Upper lobe of left lung (tissue), 6 donors: ENCODE results near the gene KIRREL3. TPM values are rescaled to one million over a fixed set of nuclear protein-coding genes. Genes with fewer than 3 reads are reported as not detected.

Experiments used
- ATAC-seq, 2 donors: fragments of 200-7000 bp; cut with Tn5 transposase; one replicate each; pipeline ENCODE4 v1.9.1; 2022; ENCODE audit warnings: mild to moderate bottlenecking in 2 of 2, moderate library complexity in 2 of 2; ENCODE audit not compliant: low FRiP score in 2 of 2
- DNase-seq, 2 donors: peaks; one replicate each; pipeline ENCODE4 v3.0.0-alpha.2; 2019 to 2020
- H3K27ac ChIP-seq, 4 donors: fragments of 200-600 bp; sonication (generic); one replicate each; pipeline ENCODE4 v1.5.1; 2016 to 2019
- H3K27me3 ChIP-seq, 4 donors: fragments of 200-600 bp; sonication (generic); one replicate each; pipeline ENCODE4 v1.5.1; 2017 to 2019
- H3K36me3 ChIP-seq, 4 donors: fragments of 200-600 bp; sonication (generic); one replicate each; pipeline ENCODE4 v1.5.1; 2016 to 2019
- H3K4me1 ChIP-seq, 4 donors: fragments of 200-600 bp; sonication (generic); one replicate each; pipeline ENCODE4 v1.5.1; 2018 to 2019
- H3K4me3 ChIP-seq, 4 donors: fragments of 200-600 bp; sonication (generic); one replicate each; pipeline ENCODE4 v1.5.1; 2017 to 2019; ENCODE audit warnings: mild to moderate bottlenecking in 2 of 4, moderate library complexity in 1 of 4
- H3K9me3 ChIP-seq, 4 donors: fragments of 200-600 bp; sonication (generic); one replicate each; pipeline ENCODE4 v1.5.1; 2018 to 2019
- CTCF ChIP-seq, 6 experiments: fragments of 450-650 bp in 4 of 6; fragments of 200-600 bp in 2 of 6; sonication (generic) in 2 of 6; IDR thresholded peaks; one replicate each; pipeline ENCODE4 v1.5.1; 2016 to 2019; ENCODE audit warnings: antibody characterized with exemption in 6 of 6
- EP300 ChIP-seq, 4 donors: sonication (generic); formaldehyde crosslinking; IDR thresholded peaks; one replicate each; pipeline ENCODE4 v1.5.1; 2017; ENCODE audit warnings: antibody characterized with exemption in 4 of 4, control low read depth in 2 of 4
- POLR2A ChIP-seq, 4 donors: fragments of 450-650 bp; IDR thresholded peaks; one replicate each; pipeline ENCODE4 v1.5.1; 2016 to 2017; ENCODE audit warnings: antibody characterized with exemption in 4 of 4, mild to moderate bottlenecking in 2 of 4
- POLR2AphosphoS5 ChIP-seq, 2 donors: sonication (generic); formaldehyde crosslinking; IDR thresholded peaks; one replicate each; pipeline ENCODE4 v1.5.1; 2017; ENCODE audit warnings: antibody characterized with exemption in 2 of 2
- WGBS, 2 donors: methylation state at CpG; one replicate each; pipeline ENCODE4 v1.1.5; 2017 to 2018; 5-methylcytosine and 5-hydroxymethylcytosine counted together
- total RNA-seq, 6 donors: library from RNA; depleted of rRNA in 4 of 6; stranded (reverse); fragments of >200 nt in 4 of 6; gene quantifications; one replicate each; pipeline versions ENCODE4 v1.1.0 to v1.2.1, GENCODE V29; 2016 to 2021
- donor health status: DM: no; HTN: no; CAD: no; lungs with moderate emphysema.
- donor health status: DM: no; HTN: yes; CAD: no; lungs with severe emphysema.

KIRREL3 gene
- total RNA-seq, 6 donors from 2014 or later: 0.22 to 0.24 TPM; not detected in 4

- DNase-seq: no peak
- TF ChIP-seq POLR2AphosphoS5 (IDR thresholded peaks at IDR 0.05) (no peak), POLR2A (IDR thresholded peaks at IDR 0.05) (no peak), EP300 (IDR thresholded peaks at IDR 0.05) (no peak), CTCF (IDR thresholded peaks at IDR 0.05) (no peak)
- ATAC-seq: no peak
- H3K9me3 ChIP-seq: no peaks in the 10 kb centered on the region
- H3K4me1 ChIP-seq: peaks cover 5 to 23% (median 15%) of the 10 kb centered on the region in 4 donors
- H3K4me3 ChIP-seq: no peak overlapping the region
- no peaks in the 10 kb centered on the region for H3K36me3 ChIP-seq
- no peak overlapping the region for H3K27ac ChIP-seq
- 54 to 59% methylated on average over 5 to 10 of the region's 11 CpGs for WGBS, 2 donors
- no peaks in the 10 kb centered on the region for H3K27me3 ChIP-seq
Measured at GRCh38 chr11:126423743-126424142, 576.8 kb downstream of the KIRREL3 start.

DNA sequence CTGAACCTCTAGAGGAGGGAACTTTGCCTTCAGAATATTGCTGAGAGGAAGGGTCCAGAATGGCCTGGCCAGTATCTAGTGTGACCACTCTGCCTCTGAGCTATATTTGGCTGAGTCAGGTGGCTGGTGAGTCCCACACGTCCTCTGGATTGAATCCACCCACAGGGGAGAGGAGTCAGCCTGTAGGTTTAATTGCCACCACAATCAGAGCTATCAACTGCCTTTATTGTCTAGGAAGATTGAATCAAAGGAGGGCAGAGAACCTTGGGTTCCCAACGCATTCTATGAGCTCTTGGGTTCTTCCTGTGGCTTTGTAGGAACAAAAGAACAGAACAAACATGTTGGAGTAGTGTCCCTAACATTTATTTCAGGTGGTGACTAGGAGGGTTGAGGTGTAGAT, 577.4 kb downstream of the KIRREL3 start:
- 24 to 44% methylated on average over 2 of the region's 2 CpGs for WGBS, 2 donors
- Histone ChIP-seq H3K36me3 (no peaks in the 10 kb centered on the region), H3K4me3 (no peak overlapping the region), H3K27ac (no peak overlapping the region), H3K4me1 (peaks cover 5 to 23% (median 15%) of the 10 kb centered on the region in 4 donors), H3K27me3 (no peaks in the 10 kb centered on the region), H3K9me3 (no peaks in the 10 kb centered on the region)
- DNase-seq (no peak), ATAC-seq (no peak)
- TF ChIP-seq POLR2A (IDR thresholded peaks at IDR 0.05): no peak

DNA sequence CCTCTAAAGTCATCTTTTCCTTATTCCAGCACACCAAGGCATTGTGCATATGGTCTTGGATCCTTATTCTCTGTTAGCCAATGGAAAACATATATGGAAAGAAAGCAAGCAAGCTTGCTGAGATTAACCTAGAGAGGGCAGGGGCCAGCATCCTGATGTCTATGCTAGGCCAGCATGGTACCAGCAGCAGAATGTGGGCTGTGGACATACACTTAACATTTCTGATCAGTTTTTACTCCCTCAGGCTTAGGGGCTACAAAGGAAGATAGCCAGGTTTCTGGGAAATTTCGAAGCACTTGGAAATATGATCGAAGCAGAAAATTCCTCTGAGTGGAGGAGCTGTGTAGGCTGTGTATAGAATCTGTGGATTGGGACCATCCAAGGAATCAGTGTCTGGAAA, 578.1 kb downstream of the KIRREL3 start:
- no peak overlapping the region for H3K27ac ChIP-seq
- DNase-seq (no peak), ATAC-seq (no peak)
- no peak for TF ChIP-seq EP300 (IDR thresholded peaks at IDR 0.05)
- TF ChIP-seq POLR2AphosphoS5 (IDR thresholded peaks at IDR 0.05): no peak
- no peak for TF ChIP-seq CTCF (IDR thresholded peaks at IDR 0.05)
- no peak for TF ChIP-seq POLR2A (IDR thresholded peaks at IDR 0.05)
- no peaks in the 10 kb centered on the region for H3K27me3 ChIP-seq
- peaks cover 5 to 17% (median 12%) of the 10 kb centered on the region in 4 donors for H3K4me1 ChIP-seq
- H3K9me3 ChIP-seq: no peaks in the 10 kb centered on the region
- 82 to 90% methylated on average over 2 of the region's 2 CpGs for WGBS, 2 donors
- H3K4me3 ChIP-seq: no peak overlapping the region
- no peaks in the 10 kb centered on the region for H3K36me3 ChIP-seq

GRCh38 chr11:126421271-126421671, 579.3 kb downstream of the KIRREL3 start:
- TF ChIP-seq EP300 (IDR thresholded peaks at IDR 0.05) (no peak), CTCF (IDR thresholded peaks at IDR 0.05) (no peak), POLR2AphosphoS5 (IDR thresholded peaks at IDR 0.05) (no peak), POLR2A (IDR thresholded peaks at IDR 0.05) (no peak)
- no peaks in the 10 kb centered on the region for H3K9me3 ChIP-seq
- H3K4me1 ChIP-seq: peaks cover 14 to 21% (median 18%) of the 10 kb centered on the region in 4 donors
- H3K27me3 ChIP-seq: no peaks in the 10 kb centered on the region
- no peak overlapping the region for H3K4me3 ChIP-seq
- WGBS, 2 donors: 66 to 72% methylated on average over 11 to 13 of the region's 13 CpGs
- DNase-seq (no peak), ATAC-seq (no peak)
- H3K27ac ChIP-seq: peak overlapping the region; percentile 27 to 72 (median 54)
- H3K36me3 ChIP-seq: no peaks in the 10 kb centered on the region

- no peaks in the 10 kb centered on the region for H3K27me3 ChIP-seq
- no peaks in the 10 kb centered on the region for H3K9me3 ChIP-seq
- TF ChIP-seq POLR2AphosphoS5 (IDR thresholded peaks at IDR 0.05) (no peak), EP300 (IDR thresholded peaks at IDR 0.05) (no peak), CTCF (IDR thresholded peaks at IDR 0.05) (no peak), POLR2A (IDR thresholded peaks at IDR 0.05) (no peak)
- no peak overlapping the region for H3K4me3 ChIP-seq
- WGBS, 2 donors: 33 to 40% methylated on average over 6 of the region's 6 CpGs
- peak overlapping the region; percentile 27 to 72 (median 54) for H3K27ac ChIP-seq
- no peak for DNase-seq
- H3K36me3 ChIP-seq: no peaks in the 10 kb centered on the region
- peaks cover 18 to 26% (median 22%) of the 10 kb centered on the region in 4 donors for H3K4me1 ChIP-seq
- no peak for ATAC-seq
Measured at GRCh38 chr11:126420698-126421256, 579.8 kb downstream of the KIRREL3 start.
